T1000 (cell line): ENCODE results near the gene RTN1.

ENCODE experiments used
- DNase-seq: peaks from one replicate; lab custom pipeline; 2025; ENCODE audit warnings: mixed read lengths; lab: John Stamatoyannopoulos, UW

Gene RTN1

GRCh38 chr14:59788176-59788575 lies 82.4 kb downstream of the RTN1 start:
- no peak for DNase-seq

- DNase-seq, result no peak
Observed at GRCh38 chr14:59787045-59787674, 83.4 kb downstream of the RTN1 start.

- no peak for DNase-seq
Observed at GRCh38 chr14:59785629-59786028, 84.9 kb downstream of the RTN1 start.

GRCh38 chr14:59782760-59783159 lies 87.8 kb downstream of the RTN1 start:
- DNase-seq, result no peak

- no peak for DNase-seq
Observed at GRCh38 chr14:59777006-59777579, 93.5 kb downstream of the RTN1 start.

GRCh38 chr14:59776468-59776867 lies 94.1 kb downstream of the RTN1 start:
- DNase-seq, result no peak

- DNase-seq, result no peak
Observed at GRCh38 chr14:59772233-59772632, 98.3 kb downstream of the RTN1 start.

- no peak for DNase-seq
Observed at GRCh38 chr14:59771577-59771976, 99.0 kb downstream of the RTN1 start.

GRCh38 chr14:59769586-59769985 lies 101.0 kb downstream of the RTN1 start:
- no peak for DNase-seq

- DNase-seq, result no peak
Observed at GRCh38 chr14:59768855-59769375, 101.7 kb downstream of the RTN1 start.

- DNase-seq, result no peak
Observed at GRCh38 chr14:59761851-59762250, 108.7 kb downstream of the RTN1 start.

- no peak for DNase-seq
Observed at GRCh38 chr14:59755409-59756135, 115.0 kb downstream of the RTN1 start.

GRCh38 chr14:59754256-59754655 lies 116.3 kb downstream of the RTN1 start:
- DNase-seq, result no peak

GRCh38 chr14:59753512-59753911 lies 117.1 kb downstream of the RTN1 start:
- DNase-seq, result no peak

- DNase-seq, result no peak
Observed at GRCh38 chr14:59751578-59751977, 119.0 kb downstream of the RTN1 start.

GRCh38 chr14:59739794-59740193 lies 130.8 kb downstream of the RTN1 start:
- DNase-seq, result no peak

GRCh38 chr14:59728304-59728703 lies 142.3 kb downstream of the RTN1 start:
- DNase-seq, result no peak

- DNase-seq, result no peak
Observed at GRCh38 chr14:59727073-59727661, 143.4 kb downstream of the RTN1 start.

- DNase-seq, result no peak
Observed at GRCh38 chr14:59711080-59711479, 159.5 kb downstream of the RTN1 start.

- DNase-seq, result no peak
Observed at GRCh38 chr14:59707778-59708561, 162.6 kb downstream of the RTN1 start.

- DNase-seq, result no peak
Observed at GRCh38 chr14:59705866-59706265, 164.7 kb downstream of the RTN1 start.

GRCh38 chr14:59705245-59705644 lies 165.3 kb downstream of the RTN1 start:
- DNase-seq, result no peak
